Measurements from ENCODE around the gene ZNF213.

DNA sequence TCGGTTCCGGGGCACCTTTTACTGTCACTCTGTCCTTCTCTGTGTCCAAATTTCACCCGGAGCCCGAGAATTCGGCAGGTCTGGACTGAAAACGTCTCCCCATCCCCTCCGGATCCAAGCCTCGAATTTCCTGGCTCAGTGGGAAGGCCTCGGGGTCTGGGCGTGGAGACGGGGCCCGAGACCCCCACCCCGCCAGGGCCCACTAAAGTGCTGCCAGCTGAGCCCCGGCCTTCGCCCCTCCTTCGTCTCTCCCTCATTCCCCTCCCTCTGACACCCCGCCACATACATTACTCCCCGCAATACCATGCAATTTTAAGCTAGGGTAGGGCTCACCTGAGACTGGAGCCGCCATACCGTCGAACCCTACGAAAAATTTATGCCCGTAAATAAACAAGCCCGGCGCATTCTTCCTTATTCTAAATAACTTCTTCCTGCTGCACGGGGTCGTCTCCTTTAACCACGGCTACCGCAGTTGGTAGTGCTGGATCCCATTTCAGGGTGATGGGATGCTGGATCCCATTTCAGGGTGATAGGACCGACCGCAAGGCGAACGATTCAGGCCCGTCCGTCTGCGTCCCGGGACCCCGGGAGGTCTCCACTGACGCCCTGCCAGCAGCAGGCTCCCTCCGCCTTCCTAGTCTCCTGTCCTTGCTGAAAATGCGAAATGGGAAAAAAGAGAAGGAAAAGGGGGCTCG, 48.8 kb downstream of the ZNF213 start:
- TF ChIP-seq EZH2 (IDR thresholded peaks at IDR 0.05) (no peak), POLR2AphosphoS5 (IDR thresholded peaks at IDR 0.05; ENCODE audit: borderline replicate concordance, low read depth, low read length) (no peak), FOXP2 (optimal IDR thresholded peaks at IDR 0.05; ENCODE audit: control extremely low read depth, extremely low read length, insufficient read depth) (no peak)

Data from SK-N-MC (cell line).